Measurements from ENCODE around the gene PTP4A1.

GRCh38 chr6:63533026-63533425 lies 39.3 kb upstream of the PTP4A1 start:
- TF ChIP-seq CTCF (IDR thresholded peaks at IDR 0.05) (no peak), POLR2A (IDR thresholded peaks at IDR 0.05) (no peak)

Measured in body of pancreas (tissue), 4 donors.